ENCODE data around the gene CECR2. TPM values are rescaled to one million over a fixed set of nuclear protein-coding genes. Genes with fewer than 3 reads are reported as not detected.

Gene CECR2
- total and polyA plus RNA-seq, 2 of the 8 experiments (the other 6 are each of a cell fraction or from before 2014, with no cell fraction given) = 18.3 to 123 TPM

DNA sequence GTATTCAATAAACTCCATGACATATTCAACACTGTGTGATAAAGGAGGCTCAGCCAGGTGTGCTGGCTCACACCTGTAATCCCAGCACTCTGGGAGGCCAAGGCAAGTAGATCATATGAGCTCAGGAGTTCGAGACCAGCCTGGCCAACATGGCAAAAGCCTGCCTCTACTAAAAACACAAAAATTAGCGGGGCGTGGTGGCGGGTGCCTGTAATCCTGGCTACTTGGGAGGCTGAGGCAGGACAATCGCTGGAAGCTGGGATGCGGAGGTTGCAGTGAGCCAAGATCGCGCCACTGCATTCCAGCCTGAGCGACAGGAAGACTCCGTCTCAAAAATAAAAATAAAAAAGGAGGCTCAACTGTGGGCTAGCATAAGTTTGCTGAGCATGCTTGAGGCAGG, 189.9 kb downstream of the CECR2 start (continued):
- TF ChIP-seq, protein P1, sequence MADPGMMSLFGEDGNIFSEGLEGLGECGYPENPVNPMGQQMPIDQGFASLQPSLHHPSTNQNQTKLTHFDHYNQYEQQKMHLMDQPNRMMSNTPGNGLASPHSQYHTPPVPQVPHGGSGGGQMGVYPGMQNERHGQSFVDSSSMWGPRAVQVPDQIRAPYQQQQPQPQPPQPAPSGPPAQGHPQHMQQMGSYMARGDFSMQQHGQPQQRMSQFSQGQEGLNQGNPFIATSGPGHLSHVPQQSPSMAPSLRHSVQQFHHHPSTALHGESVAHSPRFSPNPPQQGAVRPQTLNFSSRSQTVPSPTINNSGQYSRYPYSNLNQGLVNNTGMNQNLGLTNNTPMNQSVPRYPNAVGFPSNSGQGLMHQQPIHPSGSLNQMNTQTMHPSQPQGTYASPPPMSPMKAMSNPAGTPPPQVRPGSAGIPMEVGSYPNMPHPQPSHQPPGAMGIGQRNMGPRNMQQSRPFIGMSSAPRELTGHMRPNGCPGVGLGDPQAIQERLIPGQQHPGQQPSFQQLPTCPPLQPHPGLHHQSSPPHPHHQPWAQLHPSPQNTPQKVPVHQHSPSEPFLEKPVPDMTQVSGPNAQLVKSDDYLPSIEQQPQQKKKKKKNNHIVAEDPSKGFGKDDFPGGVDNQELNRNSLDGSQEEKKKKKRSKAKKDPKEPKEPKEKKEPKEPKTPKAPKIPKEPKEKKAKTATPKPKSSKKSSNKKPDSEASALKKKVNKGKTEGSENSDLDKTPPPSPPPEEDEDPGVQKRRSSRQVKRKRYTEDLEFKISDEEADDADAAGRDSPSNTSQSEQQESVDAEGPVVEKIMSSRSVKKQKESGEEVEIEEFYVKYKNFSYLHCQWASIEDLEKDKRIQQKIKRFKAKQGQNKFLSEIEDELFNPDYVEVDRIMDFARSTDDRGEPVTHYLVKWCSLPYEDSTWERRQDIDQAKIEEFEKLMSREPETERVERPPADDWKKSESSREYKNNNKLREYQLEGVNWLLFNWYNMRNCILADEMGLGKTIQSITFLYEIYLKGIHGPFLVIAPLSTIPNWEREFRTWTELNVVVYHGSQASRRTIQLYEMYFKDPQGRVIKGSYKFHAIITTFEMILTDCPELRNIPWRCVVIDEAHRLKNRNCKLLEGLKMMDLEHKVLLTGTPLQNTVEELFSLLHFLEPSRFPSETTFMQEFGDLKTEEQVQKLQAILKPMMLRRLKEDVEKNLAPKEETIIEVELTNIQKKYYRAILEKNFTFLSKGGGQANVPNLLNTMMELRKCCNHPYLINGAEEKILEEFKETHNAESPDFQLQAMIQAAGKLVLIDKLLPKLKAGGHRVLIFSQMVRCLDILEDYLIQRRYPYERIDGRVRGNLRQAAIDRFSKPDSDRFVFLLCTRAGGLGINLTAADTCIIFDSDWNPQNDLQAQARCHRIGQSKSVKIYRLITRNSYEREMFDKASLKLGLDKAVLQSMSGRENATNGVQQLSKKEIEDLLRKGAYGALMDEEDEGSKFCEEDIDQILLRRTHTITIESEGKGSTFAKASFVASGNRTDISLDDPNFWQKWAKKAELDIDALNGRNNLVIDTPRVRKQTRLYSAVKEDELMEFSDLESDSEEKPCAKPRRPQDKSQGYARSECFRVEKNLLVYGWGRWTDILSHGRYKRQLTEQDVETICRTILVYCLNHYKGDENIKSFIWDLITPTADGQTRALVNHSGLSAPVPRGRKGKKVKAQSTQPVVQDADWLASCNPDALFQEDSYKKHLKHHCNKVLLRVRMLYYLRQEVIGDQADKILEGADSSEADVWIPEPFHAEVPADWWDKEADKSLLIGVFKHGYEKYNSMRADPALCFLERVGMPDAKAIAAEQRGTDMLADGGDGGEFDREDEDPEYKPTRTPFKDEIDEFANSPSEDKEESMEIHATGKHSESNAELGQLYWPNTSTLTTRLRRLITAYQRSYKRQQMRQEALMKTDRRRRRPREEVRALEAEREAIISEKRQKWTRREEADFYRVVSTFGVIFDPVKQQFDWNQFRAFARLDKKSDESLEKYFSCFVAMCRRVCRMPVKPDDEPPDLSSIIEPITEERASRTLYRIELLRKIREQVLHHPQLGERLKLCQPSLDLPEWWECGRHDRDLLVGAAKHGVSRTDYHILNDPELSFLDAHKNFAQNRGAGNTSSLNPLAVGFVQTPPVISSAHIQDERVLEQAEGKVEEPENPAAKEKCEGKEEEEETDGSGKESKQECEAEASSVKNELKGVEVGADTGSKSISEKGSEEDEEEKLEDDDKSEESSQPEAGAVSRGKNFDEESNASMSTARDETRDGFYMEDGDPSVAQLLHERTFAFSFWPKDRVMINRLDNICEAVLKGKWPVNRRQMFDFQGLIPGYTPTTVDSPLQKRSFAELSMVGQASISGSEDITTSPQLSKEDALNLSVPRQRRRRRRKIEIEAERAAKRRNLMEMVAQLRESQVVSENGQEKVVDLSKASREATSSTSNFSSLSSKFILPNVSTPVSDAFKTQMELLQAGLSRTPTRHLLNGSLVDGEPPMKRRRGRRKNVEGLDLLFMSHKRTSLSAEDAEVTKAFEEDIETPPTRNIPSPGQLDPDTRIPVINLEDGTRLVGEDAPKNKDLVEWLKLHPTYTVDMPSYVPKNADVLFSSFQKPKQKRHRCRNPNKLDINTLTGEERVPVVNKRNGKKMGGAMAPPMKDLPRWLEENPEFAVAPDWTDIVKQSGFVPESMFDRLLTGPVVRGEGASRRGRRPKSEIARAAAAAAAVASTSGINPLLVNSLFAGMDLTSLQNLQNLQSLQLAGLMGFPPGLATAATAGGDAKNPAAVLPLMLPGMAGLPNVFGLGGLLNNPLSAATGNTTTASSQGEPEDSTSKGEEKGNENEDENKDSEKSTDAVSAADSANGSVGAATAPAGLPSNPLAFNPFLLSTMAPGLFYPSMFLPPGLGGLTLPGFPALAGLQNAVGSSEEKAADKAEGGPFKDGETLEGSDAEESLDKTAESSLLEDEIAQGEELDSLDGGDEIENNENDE (IDR thresholded peaks at IDR 0.05; ENCODE audit: insufficient replicate concordance, low read length) = no peak
- TF ChIP-seq SIN3A (conservative IDR thresholded peaks at IDR 0.05 in 1 of 2, IDR thresholded peaks at IDR 0.05 in 1 of 2; ENCODE audit: low read depth in 1 of 2, low read length in 2 of 2) = no peak
- TF ChIP-seq ASH2L (IDR thresholded peaks at IDR 0.05; ENCODE audit: low read length) = no peak
- TF ChIP-seq, protein P2, sequence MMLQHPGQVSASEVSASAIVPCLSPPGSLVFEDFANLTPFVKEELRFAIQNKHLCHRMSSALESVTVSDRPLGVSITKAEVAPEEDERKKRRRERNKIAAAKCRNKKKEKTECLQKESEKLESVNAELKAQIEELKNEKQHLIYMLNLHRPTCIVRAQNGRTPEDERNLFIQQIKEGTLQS (IDR thresholded peaks at IDR 0.05; ENCODE audit: insufficient read depth, low read depth, low read length) = no peak
- TF ChIP-seq RAD21 (IDR thresholded peaks at IDR 0.05 in 1 of 2, conservative IDR thresholded peaks at IDR 0.05 in 1 of 2; ENCODE audit: low read depth in 2 of 2, low read length in 2 of 2) = no peak
- no peak for TF ChIP-seq TEAD4 (IDR thresholded peaks at IDR 0.05; ENCODE audit: low read depth, low read length)
- no peak for TF ChIP-seq YY1 (IDR thresholded peaks at IDR 0.05; ENCODE audit: low read depth, low read length)
- TF ChIP-seq JUND (IDR thresholded peaks at IDR 0.05; ENCODE audit: low read length) = no peak
- no peak for TF ChIP-seq SIRT6 (IDR thresholded peaks at IDR 0.05; ENCODE audit: low read length)
- TF ChIP-seq SUZ12 (IDR thresholded peaks at IDR 0.05; ENCODE audit: low read length) = no peak
- TF ChIP-seq HDAC6 (IDR thresholded peaks at IDR 0.05; ENCODE audit: low read depth, low read length) = no peak
